Transverse colon (tissue), 4 donors: ENCODE results near the gene TMEM164. TPM values are rescaled to one million over a fixed set of nuclear protein-coding genes. Genes with fewer than 3 reads are reported as not detected.
A peak's percentile ranks its signal among the peaks of the same experiment; 100 is the strongest.

ENCODE experiments used
- DNase-seq: peaks from one replicate; pipeline ENCODE4 v3.0.0-alpha.2; 2019
- H3K27ac ChIP-seq, 4 donors: fragments of 200-600 bp; sonication (generic); 2 replicates each; pipeline ENCODE4 v1.5.1; 2016 to 2018; ENCODE audit warnings: inconsistent platforms in 4 of 4
- H3K27me3 ChIP-seq: fragments of 200-600 bp; sonication (generic); 2 replicates; pipeline ENCODE4 v1.5.1; 2017; ENCODE audit warnings: inconsistent platforms
- H3K36me3 ChIP-seq, 4 donors: fragments of 200-600 bp; sonication (generic); 2 replicates each; pipeline ENCODE4 v1.5.1; 2017 to 2019; ENCODE audit warnings: inconsistent platforms in 4 of 4
- H3K4me1 ChIP-seq, 4 donors: fragments of 200-600 bp; sonication (generic); 2 replicates each; pipeline ENCODE4 v1.5.1; 2017 to 2020; ENCODE audit warnings: inconsistent platforms in 4 of 4
- H3K4me3 ChIP-seq, 4 donors: fragments of 200-600 bp; sonication (generic); 1 replicate in 1 of 4; 2 replicates in 3 of 4; pipeline versions ENCODE4 v1.5.1 to v1.6.1; 2017 to 2019; ENCODE audit warnings: inconsistent platforms in 4 of 4
- H3K9me3 ChIP-seq, 2 donors: fragments of 200-600 bp; sonication (generic); 2 replicates each; pipeline ENCODE4 v1.5.1; 2017 to 2019; ENCODE audit warnings: inconsistent platforms in 2 of 2
- CTCF ChIP-seq, 5 experiments: fragments of 200-600 bp in 3 of 5; fragments of 450-650 bp in 2 of 5; sonication (generic) in 3 of 5; IDR thresholded peaks; 1 replicate in 2 of 5; 2 replicates in 3 of 5; pipeline ENCODE4 v1.5.1; 2016 to 2017; ENCODE audit warnings: antibody characterized with exemption in 5 of 5, inconsistent platforms in 3 of 5, mild to moderate bottlenecking in 2 of 5, moderate library complexity in 1 of 5
- EP300 ChIP-seq: sonication (generic); formaldehyde crosslinking; IDR thresholded peaks from one replicate; pipeline ENCODE4 v1.6.1; 2017; ENCODE audit warnings: antibody characterized with exemption, low read depth
- POLR2A ChIP-seq: fragments of 450-650 bp; IDR thresholded peaks from one replicate; pipeline ENCODE4 v1.6.1; 2016; ENCODE audit warnings: antibody characterized with exemption, mild to moderate bottlenecking, moderate library complexity
- POLR2AphosphoS5 ChIP-seq, 3 donors: sonication (generic); formaldehyde crosslinking; IDR thresholded peaks; one replicate each; pipeline ENCODE4 v1.6.1; 2016; ENCODE audit warnings: antibody characterized with exemption in 3 of 3
- WGBS, 2 donors: methylation state at CpG; one replicate each; pipeline ENCODE4 v1.1.5; 2018; ENCODE audit warnings: low coverage in 1 of 2; 5-methylcytosine and 5-hydroxymethylcytosine counted together
- in situ Hi-C, 4 donors: fragments of 200-750 bp; cut with MboI; loops; one replicate each; pipeline versions ENCODE4 v1.15.0 to v1.15.1; 2017; ENCODE audit warnings: low sequenced_read_pairs in 3 of 4, low pct_ligation_motif_present in 1 of 4, low pct_unique_long_range_greater_than_20kb in 1 of 4
- intact Hi-C: fragments of 100-400 bp; cut with DNase I; formaldehyde crosslinking; loops from one replicate; pipeline ENCODE4 v1.15.1; 2023; ENCODE audit warnings: low total_unique reads
- total RNA-seq, 4 donors: library from RNA; depleted of rRNA; stranded (reverse); fragments of >200 nt; gene quantifications; one replicate each; pipeline ENCODE4 v1.1.0, GENCODE V29; 2016

TMEM164 gene
- total RNA-seq, 4 donors from 2014 or later: 19.5 to 112 (median 91.3) TPM

GRCh38 chrX:110167952-110168451 lies 165.1 kb downstream of the TMEM164 start:
- no peaks in the 10 kb centered on the region for H3K36me3 ChIP-seq
- intact Hi-C loops (loop anchor here (5.0 kb wide), 1 partner anchor 249 kb away; no protein-coding TSS in a partner anchor), in situ Hi-C loops (loop anchor here in 1 of 4 donors (10.0 kb wide), 1 partner anchor 237 kb away; no protein-coding TSS in a partner anchor)
- TF ChIP-seq CTCF (IDR thresholded peaks at IDR 0.05) (peak; percentile 17 to 55 (median 36)), POLR2A (no peak)
- H3K9me3 ChIP-seq: no peaks in the 10 kb centered on the region
- 49% methylated on average over 7 of the region's 9 CpGs; no CpG with 5 or more reads in 1 of the 2 donors for WGBS, 2 donors
- H3K27ac ChIP-seq: no peak overlapping the region
- no peaks in the 10 kb centered on the region for H3K4me1 ChIP-seq
- no peaks in the 10 kb centered on the region for H3K27me3 ChIP-seq
- peak; percentile 22 for DNase-seq
- H3K4me3 ChIP-seq: no peak overlapping the region

DNA sequence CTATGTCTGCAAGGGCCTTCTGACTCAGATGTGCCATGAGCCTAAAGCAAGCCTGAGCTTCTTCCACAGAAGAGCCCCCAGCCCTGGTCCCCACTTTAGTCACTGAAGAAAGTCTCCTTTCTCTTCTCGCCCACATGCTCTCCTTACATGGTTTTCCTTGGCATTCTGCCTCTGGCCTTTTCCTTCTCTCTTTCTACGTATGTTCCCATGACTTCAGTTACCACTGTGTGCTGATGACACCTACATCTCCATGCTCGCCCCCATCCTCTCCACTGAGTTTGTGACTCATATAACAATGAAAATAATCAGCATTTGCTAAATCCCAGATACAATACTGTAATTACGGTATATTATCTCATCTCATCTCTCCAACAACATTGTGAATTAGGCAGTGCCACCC lies 165.7 kb downstream of the TMEM164 start:
- intact Hi-C loops: loop anchor here (5.0 kb wide), 1 partner anchor 249 kb away; no protein-coding TSS in a partner anchor
- WGBS, 2 donors: 85% methylated on average over 4 of the region's 4 CpGs; no CpG with 5 or more reads in 1 of the 2 donors
- no peaks in the 10 kb centered on the region for H3K9me3 ChIP-seq
- in situ Hi-C loops: loop anchor here in 1 of 4 donors (10.0 kb wide), 1 partner anchor 236 kb away; no protein-coding TSS in a partner anchor
- no peaks in the 10 kb centered on the region for H3K27me3 ChIP-seq
- DNase-seq: no peak
- TF ChIP-seq POLR2AphosphoS5 (IDR thresholded peaks at IDR 0.05): no peak
- TF ChIP-seq CTCF (IDR thresholded peaks at IDR 0.05): no peak
- TF ChIP-seq EP300: no peak
- no peak for TF ChIP-seq POLR2A
- no peak overlapping the region for H3K4me3 ChIP-seq
- no peak overlapping the region for H3K27ac ChIP-seq
- no peaks in the 10 kb centered on the region for H3K36me3 ChIP-seq
- no peaks in the 10 kb centered on the region for H3K4me1 ChIP-seq

GRCh38 chrX:110170029-110170428 lies 167.1 kb downstream of the TMEM164 start:
- Histone ChIP-seq H3K9me3 (no peaks in the 10 kb centered on the region), H3K4me1 (no peaks in the 10 kb centered on the region), H3K36me3 (no peaks in the 10 kb centered on the region), H3K27me3 (no peaks in the 10 kb centered on the region), H3K27ac (no peak overlapping the region), H3K4me3 (no peak overlapping the region)
- no peak for DNase-seq
- intact Hi-C loops: no loop called here
- no peak for TF ChIP-seq CTCF (IDR thresholded peaks at IDR 0.05)
- TF ChIP-seq EP300: no peak
- no peak for TF ChIP-seq POLR2AphosphoS5 (IDR thresholded peaks at IDR 0.05)
- no peak for TF ChIP-seq POLR2A
- in situ Hi-C loops: no loop called here
- 96 to 100% methylated on average over 1 to 3 of the region's 3 CpGs for WGBS, 2 donors

DNA sequence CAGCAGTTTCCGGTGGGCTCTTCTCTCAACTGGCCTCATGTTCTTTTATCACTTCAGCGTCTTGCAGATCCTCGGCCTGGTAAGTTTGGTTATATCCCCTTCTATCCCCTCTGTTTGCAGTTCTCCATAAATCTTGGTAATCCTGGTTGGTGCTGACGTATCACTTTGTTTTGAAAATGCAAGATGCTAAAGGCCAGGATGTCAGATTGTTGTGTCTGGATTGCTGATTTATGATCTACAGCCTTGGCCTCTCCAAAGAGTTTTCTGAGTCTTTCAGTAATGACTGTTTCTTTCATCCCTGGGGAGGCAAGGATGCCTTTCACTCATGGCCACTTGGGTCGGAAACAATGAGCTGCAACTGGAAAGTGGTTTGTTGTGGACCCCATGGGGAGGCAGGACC lies 168.5 kb downstream of the TMEM164 start:
- intact Hi-C loops: no loop called here
- TF ChIP-seq CTCF (IDR thresholded peaks at IDR 0.05) (no peak), POLR2AphosphoS5 (IDR thresholded peaks at IDR 0.05) (no peak), POLR2A (no peak), EP300 (no peak)
- WGBS, 2 donors: 88% methylated on average over 5 of the region's 5 CpGs; no CpG with 5 or more reads in 1 of the 2 donors
- Histone ChIP-seq H3K4me3 (no peak overlapping the region), H3K27me3 (no peaks in the 10 kb centered on the region), H3K36me3 (no peaks in the 10 kb centered on the region), H3K4me1 (no peaks in the 10 kb centered on the region), H3K27ac (no peak overlapping the region), H3K9me3 (no peaks in the 10 kb centered on the region)
- in situ Hi-C loops: no loop called here
- DNase-seq: no peak
